HG02610 (cell line): ENCODE data around the gene DIS3L.
"Not testable (repeated sequence)": the region's sequence is repeated elsewhere in the genome, so short reads cannot be mapped to it uniquely, and the experiment has no call there.

ENCODE experiments used
- ATAC-seq: cut with Tn5 transposase; IDR thresholded peaks from one replicate; pipeline ENCODE4 v1.9.1; 2021; ENCODE audit warnings: mild to moderate bottlenecking, moderate library complexity; ENCODE audit not compliant: unreplicated experiment

Gene DIS3L

DNA sequence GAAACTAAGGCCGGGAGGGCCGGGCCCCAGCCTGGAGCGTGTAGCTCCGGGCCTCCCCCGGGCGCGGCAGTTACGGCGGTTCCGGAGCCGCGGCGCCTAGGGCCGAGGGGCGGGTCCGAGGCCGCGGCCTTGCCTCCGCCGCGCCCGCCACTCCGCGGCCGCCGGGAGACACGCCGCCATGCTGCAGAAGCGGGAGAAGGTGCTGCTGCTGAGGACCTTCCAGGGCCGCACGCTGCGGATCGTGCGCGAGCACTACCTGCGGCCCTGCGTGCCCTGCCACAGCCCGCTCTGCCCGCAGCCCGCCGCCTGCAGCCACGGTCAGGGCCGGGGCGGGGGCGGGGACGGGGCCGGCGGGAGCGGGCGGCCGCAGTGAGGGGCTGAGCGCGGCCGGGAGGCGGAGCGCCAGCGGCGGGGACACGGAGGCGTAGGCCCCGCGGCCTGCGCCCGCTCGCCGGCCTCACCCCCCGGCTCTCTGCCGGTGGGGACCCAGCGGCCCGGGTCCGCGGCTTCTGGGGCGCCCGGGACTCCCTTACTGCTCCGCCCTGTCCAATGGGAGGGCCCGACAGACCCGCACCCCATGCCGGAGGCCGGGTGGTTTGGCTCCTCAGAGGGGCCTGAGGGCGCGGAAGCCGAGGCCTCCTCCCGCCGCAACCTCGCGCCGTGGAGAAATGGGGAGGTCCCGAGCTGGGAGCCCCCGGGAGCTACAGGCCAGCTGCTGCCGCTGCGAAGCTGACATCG, at the start of gene DIS3L:
Gene DIS3L (plus strand): TSS at position 150 of the 738 bp plus-strand sequence. CDS start 29 bp downstream, at position 179.
- peak; percentile 71 for ATAC-seq

DNA sequence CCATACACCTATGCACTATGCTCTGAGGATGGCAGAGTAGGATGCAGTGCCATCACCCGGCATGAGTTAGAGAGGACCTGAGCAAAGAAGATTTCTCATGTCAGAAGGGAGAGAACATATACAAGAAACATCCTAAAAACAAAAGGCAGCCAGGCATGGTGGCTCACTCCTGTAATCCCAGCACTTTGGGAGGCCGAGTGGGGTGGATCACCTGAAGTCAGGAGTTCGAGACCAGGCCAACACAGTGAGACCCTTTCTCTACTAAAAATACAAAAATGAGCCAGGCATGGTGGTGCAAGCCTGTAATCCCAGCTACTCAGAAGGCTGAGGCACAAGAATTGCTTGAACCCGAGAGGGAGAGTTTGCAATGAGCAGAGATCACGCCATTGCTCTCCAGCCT, 47.5 kb upstream of the DIS3L start:
- ATAC-seq: not testable (repeated sequence)

DNA sequence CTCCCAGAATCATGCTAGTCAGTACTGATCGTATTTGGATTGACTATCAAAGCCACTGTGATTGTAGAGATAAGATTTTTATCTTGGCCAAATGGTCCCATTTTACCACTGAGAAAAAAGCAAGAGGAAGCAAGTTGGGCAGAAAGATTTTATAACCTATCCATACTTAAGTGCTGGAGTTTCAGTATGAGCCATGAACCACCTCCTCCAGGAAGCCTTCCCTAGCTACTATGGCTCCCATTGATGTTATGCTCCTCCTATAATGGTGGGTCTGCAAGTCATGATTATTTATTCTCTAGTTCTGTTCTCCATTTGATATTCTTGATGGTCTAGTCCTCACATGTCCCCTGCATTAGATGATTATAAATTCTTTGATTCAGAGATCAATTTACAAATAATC, 46.4 kb upstream of the DIS3L start:
- no peak for ATAC-seq

DNA sequence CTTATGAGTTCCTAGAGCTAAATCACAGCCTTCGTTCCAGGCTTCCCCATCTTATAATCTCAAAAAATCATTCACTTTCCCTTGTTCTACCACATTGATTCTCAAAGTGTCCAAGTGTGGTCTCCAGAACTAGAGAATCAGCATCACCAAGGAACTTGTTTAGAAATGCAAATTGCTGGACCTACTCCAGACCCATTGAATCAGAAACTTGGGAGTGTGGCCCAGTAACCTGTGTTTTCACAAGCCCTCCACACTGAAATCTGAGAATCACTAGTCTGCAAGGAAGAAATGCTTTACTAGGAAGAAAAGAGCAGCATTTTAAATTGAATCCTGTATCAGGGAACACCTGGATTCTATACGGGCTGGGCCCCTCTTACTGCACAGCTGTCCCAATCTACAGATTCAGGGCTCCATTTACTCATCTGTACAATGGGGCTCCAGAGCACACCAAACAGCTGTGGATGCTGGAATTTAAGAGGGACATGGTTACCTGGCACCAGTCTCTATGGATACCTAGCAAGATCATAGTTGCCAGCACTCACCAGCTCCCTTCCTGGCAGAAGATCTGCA, 43.7 kb upstream of the DIS3L start:
- no peak for ATAC-seq

DNA sequence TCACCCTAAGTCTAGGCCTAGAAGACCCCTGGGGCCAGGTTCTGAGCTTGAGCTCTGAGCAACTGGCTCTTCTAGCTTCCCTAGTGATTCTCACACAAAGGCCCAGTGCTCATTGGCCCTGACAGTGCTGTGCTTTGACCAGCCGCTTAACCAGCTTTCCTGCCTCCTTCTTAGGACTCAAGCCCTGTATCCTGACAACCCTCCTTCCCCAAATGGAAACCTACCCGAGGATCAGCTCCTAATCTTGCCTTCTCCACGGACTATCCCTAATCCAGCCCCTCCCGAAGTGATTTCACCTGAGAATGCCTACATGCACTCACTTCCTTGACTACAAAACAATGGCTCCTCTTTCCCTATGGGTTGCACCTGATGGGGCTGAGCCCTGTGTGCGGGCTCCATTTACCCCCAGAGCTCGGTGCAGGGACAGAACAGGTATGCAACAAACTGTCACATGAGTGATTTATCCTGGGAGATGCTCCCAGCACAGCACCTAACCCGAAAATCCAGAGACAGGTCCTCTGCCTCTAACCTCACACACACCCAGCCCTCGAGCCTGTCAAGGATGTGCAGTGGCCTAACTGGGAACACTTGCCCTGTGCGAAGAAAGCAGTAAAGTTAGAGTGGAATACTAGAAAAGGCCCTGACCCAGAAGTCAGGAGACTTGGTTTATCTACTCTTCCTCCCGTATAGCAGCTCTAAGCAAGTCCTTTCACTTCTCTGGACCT, 42.1 kb upstream of the DIS3L start:
- ATAC-seq: no peak

DNA sequence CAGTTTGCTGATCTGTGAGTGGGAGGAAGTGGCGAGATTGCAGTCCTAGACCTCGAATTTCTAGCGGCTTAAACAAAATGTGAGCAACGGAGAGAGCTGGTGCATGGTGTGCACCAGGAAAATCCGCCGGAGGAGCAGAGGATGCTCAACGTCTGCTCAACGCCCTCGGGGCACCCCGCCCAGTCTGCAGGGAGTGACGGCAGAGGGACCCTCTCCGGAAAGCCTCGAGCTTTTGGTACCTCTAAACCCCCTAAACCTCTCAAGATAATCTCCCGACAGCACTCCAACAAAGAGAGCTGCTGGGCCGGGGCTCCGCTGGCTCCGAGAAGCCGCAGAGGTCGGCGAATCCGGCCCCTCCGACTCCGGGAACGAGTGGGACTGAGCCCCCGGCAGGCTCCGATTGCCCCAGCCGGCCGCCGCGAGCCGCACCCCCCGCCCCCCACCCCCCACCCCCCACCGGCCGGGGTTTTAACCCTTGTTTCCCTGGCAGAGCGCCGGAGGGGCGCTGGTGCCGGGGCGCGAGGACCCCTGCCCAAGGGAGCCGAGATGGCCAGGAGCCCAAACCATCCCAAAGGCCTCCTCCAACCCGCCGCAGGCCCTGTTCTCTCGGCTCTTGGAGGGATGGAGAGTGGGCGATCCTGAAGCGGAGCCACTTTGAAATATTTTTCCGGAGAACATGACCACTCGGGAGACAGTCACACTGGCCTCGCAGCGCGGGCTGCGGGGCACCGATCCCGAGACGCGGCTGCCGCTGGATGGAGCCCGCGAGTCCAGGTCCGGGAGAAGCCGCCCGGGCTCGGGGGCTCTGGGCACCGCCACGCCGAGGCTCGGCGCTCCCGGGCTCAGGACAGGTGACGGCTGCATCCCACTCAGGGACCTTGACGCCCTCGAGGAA, 41.3 kb upstream of the DIS3L start:
- no peak for ATAC-seq

DNA sequence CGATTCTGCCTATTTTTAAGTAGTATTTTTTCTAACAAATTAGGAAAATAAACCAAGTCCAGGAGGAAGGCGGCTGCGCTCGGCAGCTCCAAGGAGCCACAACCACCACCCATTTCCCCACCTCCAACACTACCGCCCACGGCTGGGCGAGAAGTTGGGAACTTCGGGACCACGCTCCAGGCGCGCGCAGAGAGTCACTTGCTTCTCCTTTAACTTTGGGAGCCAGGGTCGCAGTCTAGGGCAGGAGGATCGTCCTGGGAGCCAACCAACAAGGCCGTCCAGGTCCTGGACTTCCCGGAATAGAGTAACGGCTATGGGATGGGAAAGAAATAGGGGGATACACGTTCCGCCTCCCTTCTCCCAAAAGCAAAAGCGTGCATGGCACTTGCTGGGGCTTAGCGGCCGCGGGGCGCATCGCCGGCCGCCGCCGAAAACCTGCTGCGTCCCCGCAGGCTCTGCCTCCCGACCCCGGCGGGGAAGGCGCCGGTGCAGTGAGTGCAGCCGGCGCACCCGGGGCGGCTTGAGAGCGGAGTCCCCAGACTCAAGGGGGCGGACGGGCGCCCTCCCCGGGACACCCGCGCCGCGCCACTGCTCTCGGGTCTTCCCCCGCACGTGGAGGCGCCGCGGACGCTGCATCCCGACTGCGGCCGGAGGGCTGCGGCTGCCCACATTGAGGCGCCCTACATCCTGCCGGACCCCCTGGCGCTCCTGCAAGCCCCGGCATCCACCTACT, 40.5 kb upstream of the DIS3L start:
- ATAC-seq: no peak

DNA sequence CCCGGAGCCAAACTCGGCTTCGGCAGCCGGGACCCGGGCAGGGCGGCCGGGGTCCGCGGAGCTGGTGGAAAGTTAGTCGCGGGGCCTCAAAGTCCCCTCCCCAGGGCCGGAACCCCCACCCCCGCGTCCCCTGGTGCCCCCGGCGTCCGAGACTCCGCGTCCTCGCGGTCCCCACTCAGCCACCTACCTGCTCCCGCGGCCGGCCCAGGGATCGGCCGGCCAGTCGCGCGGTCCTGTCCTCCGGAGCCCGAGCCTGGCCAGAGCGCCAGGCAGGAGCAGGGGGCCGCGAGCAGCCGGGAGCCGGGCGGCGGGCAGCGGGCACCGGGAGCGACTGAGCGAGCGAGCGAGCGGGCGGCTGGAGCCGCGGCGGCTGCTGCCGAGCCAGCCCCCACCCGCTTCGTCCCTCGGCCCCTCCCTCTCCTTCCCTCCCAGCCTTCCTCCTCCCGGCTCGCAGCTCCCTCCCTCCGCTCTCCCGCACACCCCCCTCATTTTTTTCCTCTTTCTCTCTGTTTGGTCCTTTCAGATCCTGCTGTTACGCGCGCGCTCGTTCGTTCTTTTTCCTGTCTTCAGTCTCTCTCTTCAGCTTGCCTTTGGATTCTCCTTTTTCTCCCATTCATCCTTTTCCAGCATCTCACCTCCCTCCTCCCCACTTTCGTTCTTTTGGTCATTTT, 39.8 kb upstream of the DIS3L start, which contains the start of gene MEGF11:
Gene MEGF11 (minus strand): TSS at position 333 of the 671 bp plus-strand sequence. CDS start 125,347 bp downstream, outside the sequence.
- no peak for ATAC-seq

DNA sequence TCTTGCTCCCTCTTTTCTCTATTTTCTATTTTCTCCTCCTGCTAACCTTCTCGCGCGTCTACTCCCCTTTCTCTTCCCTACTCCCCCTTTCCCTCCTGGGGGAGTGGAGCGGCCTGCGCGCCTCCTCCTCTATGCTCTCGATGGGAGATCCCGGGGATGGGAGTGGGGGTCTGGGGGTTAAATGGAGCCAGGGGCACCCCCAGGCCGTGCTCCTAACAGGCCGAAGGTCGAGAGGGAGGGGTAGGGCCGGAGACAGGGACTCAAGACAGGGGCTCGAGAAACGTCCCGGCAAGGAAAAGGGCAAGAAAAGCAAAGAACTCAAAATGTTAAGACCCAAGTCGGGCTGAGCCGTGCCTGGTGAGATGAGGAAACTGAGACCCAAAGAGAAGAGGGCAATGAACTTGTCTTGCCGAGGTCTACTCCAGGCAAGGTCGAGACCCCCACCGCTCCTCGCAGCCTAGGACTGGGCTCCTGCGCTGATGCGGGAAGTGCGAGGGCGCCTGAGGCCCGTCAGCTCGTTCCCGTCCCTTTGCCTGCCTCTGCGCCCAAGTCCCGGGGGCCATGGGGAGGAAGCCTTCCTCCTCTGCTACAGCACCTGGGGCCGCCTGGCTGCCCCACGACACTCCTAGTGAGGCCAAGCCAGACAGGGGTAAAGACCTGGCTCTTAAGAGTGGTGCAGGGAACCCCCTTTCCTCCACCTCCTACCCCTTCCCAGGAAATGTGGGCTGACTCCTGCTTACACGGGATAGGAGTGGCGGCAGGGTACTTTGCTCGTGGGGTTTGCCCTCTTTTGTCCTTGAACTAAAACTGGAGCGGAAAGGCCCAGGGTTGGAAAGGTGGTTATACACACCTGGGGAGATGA, 39.0 kb upstream of the DIS3L start:
- no peak for ATAC-seq

DNA sequence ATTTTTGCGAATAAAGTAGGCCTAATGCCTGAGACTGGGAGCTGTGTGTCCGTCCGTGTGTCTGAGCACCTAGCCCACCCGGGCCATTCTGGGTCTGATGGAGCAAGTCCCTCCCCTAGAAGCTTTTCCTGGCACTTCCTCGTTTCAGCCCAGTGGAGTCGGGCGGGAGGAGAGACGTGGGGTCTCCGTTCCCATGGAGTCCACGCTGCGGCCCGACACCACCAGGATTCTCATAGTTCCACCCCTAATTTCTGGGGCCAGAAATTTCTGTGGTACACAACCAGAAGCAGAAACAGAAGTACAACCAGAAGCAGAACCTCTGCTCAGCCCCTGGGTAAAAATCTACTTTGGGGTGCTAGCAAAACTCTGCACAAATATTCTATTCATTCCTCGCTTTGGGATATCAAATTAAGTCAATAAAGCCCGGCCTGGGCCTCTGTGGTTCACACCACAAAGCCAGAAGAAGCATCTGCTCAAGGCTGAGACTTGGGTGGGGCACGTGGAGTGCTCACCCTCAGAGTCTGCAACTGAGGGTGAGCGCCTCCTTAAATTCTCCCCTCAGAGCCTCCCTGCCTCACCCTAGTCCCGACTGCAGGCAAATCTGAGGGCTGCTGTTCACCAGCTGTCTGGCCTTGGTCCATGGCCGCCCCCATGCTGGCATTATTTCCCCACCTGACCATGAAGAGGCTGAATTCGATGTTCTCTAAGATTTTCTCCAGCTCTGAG, 38.3 kb upstream of the DIS3L start:
- ATAC-seq: no peak

DNA sequence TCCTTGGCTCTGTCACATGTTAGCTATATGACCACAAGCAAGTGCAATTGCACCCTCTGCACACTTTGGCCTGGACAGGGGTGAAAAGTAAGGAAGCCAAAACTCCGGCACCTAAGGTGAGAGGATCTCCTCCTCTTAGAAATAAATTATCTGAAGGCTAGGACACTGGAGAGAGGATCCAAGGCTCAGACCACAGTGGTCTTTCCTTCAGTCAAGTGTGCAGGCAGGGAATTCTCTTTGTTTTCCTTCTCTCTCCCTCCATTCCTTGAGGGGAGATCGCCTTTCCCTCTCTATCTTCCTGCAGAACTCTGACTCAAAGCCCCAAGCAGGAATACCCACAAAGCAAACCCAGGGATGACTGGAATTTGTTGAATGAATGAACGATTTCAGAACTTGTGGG, 36.7 kb upstream of the DIS3L start:
- no peak for ATAC-seq

DNA sequence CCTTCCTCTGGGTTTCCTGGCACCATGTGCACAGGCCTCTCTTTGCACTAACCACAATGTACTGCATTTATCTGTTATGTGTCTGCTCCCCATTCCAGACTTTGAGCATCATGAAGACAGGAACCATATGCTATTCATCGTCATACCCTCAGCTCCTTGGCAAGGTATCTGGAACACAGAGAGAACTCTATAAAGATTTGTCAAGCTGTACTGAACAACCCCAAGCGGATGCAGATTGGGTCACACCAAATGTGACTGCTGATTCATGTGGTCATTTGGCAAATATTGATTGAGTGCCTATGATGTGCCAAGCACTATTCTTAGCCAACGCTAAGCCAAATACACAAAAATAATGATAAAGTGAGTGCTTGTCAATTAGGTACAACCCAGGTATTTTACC, 32.3 kb upstream of the DIS3L start:
- ATAC-seq: no peak

DNA sequence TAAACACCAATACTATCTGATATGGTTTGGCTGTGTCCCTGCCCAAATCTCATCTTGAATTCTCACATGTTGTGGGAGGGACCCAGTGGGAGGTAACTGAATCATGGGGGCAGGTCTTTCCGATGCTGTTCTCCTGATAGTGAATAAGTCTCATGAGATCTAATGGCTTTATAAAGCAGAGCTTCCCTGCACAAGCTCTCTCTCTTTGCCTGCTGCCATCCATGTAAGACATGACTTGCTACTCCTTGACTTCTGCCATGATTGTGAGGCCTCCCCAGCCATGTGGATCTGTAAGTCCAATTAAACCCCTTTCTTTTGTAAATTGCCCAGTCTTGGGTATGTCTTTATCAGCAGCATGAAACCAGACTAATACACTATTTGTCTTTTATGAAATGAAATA, 30.5 kb upstream of the DIS3L start:
- not testable (repeated sequence) for ATAC-seq

DNA sequence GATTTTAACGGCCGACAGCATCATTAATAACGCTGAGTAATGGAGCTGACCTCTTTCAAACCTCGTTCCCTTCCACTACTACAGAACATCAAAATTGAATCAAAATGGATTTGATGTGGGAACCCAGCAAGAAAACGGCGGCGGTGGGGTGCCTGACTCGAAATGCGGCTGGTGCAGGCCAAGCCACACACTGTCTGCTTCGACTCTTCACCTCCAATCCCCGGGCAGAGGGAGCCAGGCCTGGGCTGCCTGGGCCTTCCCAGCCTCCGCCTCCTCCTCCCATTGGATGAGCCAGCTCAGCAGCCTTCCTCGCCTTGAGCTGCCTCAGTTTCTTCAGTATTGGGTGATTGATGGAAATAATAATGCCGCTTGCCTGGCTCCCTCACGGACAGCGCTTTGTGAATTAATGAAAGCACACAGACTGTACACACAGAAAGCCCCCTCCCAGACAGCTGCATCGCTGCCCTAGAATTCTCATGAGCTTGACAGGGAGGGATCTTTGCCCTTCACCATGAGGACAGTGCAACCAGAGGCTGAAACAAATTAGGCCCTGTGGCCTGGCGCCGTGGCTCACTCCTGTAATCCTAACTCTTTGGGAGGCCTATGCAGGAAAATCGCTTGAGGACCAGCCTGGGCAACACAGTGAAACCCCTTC, 28.4 kb upstream of the DIS3L start:
- no peak for ATAC-seq

DNA sequence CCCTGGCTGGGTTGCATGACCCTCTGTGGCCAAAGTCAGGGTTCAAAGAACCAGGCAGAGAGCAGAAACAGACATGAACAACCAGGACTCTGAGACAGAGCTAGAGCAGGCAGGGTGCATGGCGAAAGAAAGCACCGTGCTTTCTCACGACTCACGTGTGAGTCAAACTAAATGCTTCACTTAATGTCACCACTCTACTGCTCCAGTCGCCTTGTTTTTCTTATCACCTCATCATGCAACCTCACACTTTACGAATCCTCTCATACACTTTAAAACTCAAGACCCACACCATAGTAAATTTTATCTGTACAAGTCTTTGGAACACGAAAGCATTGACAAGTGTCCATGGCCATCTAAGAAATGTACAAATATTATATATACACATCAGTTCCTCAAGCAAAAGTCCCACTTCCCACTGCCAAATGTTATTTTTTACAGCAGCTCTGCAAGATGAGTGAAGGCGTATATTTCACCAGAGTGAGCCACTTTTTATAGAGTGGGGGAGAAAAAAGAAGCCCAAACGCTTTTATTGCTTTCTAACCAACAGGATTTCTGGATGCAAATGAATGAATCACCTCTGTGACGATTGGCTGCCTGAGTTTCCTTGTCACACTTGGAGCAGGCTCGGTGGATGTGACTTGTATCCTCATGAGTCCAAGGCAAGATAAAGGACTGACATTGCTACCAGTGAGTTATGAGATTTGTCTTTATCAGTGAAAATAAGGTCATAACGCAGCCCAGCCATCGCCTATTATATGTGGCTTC, 23.9 kb upstream of the DIS3L start:
- ATAC-seq: no peak

DNA sequence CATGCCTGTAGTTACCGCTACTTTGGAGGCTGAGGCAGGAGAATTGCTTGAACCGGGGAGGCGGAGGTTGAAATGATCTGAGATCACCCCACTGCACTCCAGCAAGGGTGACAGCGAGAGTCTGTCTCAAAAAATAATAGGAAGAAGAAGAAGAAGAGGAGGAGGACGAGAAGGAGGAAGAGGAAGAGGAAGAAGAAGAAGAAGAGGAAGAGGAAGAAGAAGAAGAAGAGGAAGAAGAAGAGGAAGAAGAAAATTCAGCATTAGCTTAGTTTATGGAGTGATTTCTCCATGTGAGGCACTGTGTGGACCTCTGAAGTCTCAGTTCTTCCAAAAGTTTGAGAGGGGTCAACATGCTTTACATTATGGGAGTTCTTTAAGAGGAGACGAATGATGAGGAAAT, 22.4 kb upstream of the DIS3L start:
- ATAC-seq: no peak

DNA sequence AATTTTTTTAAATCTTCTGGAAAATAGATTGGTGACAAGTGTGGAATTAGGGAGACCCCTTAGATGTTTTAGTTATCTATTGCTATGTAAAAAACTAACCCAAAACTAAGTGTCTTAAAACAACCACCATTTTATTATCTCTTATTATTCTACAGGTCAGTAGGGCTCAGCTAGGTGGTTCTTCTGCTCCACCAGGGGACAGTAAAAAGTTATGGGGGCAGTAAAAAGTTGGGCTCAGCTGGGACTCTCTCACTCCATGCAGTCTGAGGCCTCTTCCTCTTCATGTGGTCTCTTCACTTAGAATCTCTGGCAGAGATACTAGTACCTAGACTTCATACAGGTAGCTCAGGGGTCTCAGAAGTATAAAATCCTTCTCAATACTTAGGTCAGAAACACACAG, 18.0 kb upstream of the DIS3L start:
- ATAC-seq: no peak
